GM21825 (cell line): Measurements from ENCODE around the gene PDE4D.
"Not testable (repeated sequence)": the region's sequence is repeated elsewhere in the genome, so short reads cannot be mapped to it uniquely, and the experiment has no call there.

ENCODE experiments used
- ATAC-seq: cut with Tn5 transposase; IDR thresholded peaks from one replicate; pipeline ENCODE4 v1.9.1; 2021; ENCODE audit warnings: mild to moderate bottlenecking, moderate library complexity; ENCODE audit not compliant: unreplicated experiment

PDE4D gene

DNA sequence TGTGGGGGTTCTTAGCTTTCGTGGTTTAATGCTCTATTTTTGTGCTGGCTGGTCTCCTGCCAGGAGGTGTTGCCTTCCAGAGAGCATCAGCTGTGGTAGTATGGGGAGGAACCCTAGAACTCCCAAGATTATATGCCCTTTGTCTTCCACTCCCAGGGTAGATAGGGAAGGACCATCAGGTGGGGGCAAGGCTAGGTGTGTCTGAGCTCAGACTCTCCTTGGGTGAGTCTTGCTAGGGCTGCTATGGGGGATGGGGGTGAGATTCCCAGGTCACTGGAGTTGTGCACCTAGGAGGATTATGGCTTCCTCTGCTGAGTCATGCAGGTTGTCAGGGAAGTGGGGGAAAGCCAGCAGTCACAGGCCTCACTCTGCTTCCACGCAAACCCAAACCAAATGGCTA is 584.8 kb downstream of the PDE4D start:
- not testable (repeated sequence) for ATAC-seq

DNA sequence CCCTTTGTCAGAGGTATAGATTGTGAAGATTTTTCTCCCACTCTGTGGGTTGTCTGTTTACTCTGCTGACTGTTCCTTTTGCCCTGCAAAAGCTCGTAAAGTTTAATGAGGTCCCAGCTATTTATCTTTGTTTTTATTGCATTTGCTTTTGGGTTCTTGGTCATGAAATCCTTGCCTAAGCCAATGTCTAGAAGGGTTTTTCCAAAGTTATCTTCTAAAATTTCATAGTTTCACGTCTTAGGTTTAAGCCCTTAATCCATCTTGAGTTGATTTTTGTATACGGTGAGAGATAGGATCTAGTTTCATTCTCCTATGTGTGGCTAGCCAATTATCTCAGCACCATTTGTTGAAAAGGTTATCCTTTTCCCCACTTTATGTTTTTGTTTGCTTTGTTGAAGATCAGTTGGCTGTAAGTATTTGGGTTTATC is 590.2 kb downstream of the PDE4D start:
- not testable (repeated sequence) for ATAC-seq

DNA sequence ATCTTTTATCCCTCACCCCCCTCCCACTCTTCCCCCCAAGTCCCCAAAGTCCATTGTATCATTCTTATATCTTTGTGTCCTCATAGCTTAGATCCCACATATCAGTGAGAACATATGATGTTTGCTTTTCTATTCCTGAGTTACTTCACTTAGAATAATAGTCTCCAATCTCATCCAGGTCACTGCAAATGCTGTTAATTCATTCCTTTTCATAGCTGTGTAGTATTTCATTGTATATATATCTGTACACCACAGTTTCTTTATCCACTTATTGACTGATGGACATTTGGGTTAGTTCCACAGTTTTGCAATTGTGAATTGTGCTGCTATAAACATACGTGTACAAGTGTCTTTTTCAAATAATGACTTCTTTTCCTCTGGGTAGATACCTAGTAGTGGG is 591.0 kb downstream of the PDE4D start:
- ATAC-seq, result not testable (repeated sequence)

DNA sequence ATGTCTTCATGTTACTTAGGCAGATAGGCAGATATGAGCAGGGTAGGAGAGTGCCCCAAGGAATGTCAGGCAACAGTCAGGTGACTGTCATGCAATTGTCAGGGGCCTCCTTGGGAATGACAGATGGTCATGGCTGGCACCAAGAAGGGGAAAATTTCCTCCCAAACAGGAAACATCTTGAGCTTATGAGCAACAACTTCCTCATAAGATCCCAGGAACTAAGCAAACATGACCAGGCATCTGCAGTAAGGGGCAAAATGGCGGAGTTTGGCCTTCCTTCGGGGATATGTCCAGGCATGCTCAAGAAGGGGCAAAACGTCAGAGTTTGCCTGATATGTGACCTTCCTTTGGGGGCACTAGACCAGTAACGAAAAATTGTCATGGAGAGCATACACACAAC is 591.8 kb downstream of the PDE4D start:
- ATAC-seq, result no peak

DNA sequence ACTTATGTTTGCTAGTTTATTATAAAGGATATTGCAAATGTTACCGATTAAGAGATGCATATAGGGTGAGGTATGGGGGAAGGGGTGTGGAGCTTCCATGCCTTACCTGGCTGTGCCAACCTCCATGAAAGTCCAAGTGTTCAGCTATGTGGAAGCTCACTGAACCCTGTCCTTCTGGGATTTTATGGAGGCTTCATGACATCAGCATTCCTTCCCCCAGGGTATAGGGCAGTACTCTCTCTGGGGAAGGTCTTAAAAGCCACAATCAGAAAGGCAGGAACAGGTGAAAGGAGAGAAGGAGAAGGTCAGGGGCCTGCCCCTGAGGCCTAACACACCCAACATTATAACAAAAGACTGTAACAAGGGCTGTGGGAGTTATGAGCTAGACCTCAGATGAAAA is 592.6 kb downstream of the PDE4D start:
- no peak for ATAC-seq

DNA sequence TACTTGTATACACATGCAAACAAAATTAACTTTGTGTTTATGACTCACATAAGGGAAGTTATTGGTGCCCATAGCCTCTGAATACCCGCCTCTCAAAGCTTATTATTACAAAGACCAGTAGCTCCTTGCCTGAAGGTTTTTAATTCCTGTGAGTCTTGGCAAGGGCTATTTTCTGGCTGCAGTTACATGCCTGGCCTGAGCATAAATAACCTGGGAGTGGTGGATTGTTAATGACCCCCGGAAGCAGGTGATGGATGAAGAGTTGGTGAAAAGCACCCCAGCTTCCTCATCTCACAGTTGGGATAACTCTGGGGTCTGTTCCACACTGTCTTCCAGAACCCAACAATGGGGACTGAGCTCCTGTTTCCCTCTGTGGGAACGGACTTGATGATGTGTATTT is 594.5 kb downstream of the PDE4D start:
- ATAC-seq, result no peak

DNA sequence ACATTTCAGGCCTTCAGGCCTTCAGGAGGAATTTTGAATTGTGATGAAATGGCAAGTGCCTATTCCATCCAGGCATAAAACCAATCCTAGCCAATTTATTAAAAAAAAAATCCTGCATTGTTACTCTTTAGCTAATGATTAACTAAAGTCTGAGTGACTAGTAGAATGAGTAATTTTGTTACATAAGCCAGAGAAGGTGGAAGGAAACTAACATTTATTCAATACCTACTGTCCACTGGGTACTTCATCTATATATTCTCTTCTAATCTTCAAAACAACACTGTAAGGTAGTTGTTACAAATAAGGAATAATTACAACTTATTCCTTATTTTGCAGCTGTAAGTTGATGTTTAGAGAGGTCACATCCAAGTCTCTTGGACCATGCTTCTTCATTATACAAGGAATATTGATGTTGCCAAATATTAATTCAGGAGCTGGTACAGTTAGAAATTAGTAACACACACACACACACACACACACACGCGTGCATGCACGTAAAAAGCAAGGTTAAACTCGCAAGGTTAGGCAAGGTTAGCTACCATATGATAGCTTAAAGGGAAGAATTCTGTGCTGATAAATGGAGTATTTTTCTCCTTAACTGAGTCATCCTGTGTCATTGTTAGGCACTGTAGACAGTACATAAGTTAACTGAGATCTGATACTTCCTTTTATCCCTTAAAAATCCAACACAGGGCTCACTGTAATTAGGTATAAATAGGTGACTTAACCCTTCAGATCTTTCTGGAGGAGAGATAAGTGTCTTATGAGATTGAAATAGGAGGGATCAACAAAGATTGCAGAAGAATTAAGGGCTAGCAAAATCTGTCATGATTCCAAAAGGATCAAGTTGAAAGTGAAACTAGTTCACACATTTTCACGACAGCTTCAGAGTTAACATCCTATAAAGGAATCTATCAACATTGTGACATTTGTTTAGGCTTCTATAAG is 596.9 kb downstream of the PDE4D start:
- no peak for ATAC-seq

DNA sequence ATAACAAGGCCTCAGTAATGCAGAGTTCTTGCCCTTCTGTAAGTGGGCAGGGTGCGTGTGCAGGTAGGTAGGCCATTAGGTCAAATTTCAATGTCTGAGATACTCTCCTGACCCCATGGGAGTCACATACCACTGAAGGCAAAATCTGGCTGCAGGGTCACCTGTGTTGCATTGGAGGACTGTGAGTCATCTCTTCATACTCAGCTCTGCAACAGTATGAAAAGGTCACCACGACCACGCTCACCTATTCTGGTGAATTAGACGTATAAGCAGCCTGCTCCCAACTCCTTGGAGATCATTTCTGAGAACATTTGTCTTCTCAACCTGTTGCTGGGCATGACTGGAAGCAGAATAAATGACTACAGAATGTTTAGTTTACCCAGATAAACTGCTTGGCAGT is 599.8 kb downstream of the PDE4D start:
- ATAC-seq, result no peak

DNA sequence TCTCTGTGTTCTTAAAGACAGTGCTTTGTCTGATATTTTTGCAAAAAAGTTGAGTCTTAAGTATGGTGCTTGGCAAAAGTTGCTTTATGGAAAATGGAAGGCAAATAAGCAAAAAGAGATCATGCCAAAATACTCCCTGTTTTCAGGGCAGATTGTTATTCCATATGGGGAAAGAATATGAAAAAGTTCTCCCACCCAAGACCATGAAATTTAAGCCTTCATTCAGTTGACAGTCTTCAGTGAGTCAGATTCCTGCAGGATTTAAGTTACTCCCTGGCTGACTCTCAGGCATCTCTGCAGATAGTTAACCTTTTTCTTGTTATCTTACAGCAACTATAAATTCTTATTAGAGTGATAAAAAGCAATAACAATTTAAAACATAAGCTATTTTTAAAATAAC is 601.6 kb downstream of the PDE4D start:
- ATAC-seq, result no peak

DNA sequence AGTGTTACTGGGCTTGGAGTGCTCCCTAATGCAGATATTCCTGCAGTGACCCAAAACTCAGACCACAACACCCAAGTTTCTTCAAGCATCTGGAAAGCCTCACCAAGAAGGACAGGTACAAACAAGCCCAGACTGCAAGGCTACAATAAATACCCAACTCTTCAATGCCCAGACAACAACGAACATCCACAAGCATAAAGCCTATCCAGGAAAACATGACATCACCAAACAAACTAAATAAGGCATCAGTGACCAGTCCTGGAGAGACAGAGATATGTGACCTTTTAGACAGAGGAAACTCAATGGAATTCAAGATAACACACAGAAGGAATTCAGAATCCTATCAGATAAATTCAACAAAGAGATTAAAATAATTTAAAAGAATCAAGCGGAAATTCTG is 605.6 kb downstream of the PDE4D start:
- ATAC-seq, result no peak

DNA sequence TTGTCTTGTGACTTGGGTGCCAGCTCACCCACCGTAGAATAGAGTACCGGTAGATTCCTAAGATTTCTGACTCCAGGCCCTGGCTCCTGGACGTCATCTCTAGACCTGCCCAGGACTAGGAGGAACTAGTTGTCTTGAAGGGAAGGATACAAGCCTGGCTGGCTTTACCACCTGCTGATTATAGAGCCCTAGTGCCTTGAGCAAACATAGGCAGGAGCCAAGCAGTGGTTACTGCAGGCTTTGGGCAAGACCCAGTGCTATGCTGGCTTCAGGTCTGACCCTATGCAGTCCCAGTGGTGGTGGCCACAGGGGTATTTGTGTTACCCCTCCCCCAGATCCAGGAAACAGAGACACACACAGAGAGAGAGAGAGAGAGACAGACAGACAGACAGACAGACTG is 606.2 kb downstream of the PDE4D start:
- no peak for ATAC-seq

DNA sequence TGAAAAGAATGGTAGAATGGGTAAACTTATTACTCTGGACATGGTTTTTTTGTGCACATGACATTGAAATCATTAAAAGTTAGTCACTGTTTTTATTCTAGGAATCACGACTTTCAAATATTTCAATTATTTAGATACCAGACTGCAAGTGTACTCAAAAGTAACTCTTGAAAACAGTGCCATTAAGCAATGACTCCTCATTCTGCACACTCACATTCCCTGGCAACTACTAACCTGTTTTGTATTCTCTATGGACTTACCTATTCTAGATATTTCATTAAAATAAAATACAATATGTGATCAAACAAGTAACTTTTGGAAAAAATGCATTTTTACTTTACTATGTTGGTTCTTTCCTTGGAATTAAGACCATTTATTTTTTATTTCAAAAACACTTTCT is 607.0 kb downstream of the PDE4D start:
- ATAC-seq, result no peak

DNA sequence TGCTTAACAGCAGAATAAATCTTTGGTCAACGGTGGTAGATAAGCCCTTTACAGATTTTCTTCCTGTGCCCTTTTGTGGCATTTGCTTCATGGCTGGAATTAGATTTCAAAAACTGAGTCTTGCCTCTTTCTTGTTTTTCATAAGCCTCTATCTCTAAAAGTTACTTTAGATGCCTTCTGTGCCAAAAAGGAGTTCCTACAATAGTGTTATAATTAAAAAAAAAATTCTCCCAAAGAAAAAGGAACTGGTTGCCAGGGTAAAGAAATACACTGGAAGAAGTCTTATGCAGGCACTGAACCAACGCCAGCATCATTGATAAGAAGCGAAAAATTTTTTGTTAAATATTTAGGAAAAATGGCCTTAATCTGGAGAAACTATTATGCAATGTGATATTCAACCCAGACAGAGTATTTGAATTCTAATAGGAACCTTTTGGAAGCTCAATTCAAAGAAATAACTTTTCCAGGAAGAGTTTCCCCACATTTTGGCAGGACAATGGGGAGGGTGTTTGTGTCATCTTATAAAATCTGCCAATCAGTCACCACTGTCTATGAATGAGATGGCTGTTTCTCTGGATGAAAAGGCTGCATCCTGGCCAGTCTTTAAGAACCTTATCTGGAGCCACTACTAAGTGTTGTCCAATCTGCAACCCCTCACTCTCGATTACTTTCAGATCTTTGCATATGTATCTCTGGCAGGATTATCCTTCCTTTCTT is 608.1 kb downstream of the PDE4D start:
- ATAC-seq, result no peak

DNA sequence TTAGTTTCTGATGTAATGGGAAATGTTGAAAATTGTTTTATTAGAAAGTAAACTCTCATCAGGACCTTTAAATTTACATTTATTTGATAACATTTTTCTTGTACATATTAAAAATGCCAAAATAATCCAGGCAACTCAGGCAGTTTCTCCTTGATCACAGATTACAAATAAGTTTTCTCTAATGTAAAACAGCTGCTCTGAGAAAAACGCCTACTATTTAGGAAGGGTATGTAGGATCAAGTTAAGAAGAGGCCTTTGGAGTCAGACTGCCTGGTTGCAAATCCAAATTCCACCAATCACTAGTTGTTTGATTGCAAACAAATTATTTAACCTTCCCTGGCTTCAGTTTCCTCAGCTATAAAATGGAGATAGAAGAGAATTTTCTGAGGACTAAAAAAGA is 610.8 kb downstream of the PDE4D start:
- ATAC-seq, result no peak

DNA sequence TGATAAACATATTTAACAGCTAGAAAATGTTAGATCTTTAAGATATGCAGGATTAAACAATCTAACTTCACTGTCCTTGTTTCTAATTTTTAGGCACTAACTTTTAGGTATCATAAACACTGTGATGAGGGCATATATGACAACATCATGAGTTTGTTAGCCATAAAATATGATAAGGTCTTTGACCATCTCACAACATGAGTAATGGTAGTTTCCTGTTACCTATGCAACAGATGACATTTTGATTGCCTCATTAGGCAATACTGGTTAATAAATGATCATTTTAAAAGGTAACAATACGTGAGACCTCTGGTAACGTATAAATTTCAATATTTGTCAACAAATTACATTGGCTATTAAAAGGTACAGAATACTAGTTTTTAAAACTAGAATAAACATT is 613.5 kb downstream of the PDE4D start:
- ATAC-seq, result no peak

DNA sequence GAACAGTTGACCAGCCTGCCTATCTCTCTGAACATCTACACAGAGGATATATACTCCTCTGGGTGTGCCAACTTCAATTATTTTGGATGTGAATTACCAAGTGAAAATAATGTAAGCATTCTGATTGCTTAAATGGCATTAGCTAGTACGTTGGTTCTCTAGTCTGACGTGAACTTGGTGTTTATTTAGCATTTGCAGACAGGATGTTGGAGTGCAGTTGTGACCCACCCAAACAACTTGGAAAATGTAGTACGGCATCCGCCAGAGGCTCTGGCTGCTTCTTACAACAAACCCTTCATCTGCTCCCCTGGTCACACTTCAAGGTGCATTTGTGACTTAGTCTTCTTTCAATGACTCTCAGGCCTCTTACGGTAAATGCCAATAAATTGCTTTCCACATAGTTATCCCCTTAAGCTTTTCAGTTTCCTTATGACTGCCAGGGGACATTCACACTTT is 616.6 kb downstream of the PDE4D start:
- no peak for ATAC-seq

DNA sequence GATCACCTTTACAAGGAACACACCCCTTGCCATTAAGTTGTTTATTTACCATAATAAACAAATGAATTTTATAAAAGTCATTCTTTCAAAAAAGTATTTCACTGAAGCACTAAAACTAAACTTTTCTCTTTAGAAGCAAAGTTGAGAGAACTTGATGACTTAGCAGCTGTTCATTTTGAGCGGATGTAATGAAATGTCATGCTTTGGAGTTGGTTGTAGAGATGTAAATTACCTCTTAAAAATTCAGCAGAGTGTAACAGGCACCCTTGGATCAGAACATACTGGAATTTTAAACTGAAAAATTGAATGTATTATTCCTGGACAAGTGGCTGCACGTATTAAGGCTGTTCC is 617.2 kb downstream of the PDE4D start:
- ATAC-seq, result no peak

DNA sequence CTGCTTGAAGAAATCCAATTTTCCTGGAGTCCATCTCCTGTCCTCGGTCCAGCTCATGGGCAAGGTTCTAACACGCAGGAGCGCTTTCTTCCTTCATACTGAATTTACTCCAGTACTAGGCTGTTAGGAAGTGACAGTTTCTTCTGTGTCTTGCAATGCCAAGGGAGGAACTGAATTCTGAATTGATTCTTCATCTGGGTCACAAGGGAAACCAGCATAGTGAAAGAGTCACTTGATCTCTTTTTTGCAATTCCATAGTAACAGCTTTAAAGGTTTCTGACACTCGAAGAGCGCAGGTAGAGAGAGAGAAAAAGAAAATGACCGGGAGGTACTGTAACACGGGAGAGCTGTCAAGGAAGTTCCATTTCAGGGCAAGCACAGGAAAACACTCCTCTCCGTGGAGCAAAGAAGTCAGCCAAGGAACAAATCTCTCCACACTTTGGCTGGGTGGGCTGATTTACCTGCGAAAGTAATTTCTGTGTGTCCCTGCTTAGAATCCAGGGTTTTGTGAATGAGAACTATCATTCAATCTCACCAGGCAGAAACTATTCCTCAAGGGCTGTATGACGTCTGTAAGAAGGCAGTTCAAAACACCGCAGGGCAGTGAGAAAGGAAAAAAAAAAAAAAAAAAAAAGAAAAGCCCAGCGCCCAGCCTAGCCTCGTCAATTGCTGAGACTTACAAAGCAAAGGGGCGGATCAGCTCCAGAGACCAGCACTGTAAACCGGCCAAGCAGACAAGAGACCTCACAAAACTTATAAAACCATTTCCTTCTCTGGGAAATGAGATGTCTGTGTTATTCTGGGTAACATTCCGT is 617.8 kb downstream of the PDE4D start:
- ATAC-seq, result no peak

DNA sequence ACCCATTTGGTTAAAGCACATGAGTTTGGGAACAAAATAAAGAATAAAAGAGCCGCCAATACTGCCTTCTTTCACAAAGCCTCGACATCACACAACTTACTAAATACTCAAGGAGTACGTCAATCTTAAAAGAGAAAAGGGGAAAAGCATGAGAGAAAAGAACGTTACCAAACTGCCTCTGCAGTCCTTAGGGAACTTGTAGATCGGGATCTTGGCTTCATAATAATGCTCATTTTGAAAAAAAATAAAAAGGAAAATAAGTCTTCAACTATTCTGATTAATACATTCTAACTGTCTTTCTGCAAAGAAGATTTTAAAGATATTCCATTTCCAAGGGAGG is 618.4 kb downstream of the PDE4D start:
- no peak for ATAC-seq

DNA sequence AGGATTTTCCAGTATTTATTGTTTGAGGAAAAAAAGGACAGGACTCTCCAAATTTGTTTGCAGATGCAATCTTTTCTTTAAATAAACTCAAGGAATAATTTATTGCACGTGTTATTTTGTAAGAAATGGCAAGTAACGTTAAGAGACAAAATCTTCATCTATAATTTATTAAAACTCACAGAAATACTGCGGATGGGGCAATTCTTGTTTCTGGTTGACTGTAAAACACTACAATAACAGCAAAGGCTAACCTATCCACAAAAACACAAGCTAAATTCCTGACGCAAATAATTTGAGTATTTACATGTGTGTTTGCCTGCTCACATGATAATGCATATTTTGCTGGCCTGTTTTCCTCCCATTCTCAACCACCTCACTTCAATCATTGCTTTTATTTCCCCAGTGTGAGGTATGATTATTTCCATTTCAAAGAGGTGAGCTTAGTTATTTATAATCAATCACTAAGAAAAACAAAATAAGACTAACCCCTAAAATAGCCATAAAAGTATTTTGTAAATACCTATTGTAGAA is 619.4 kb downstream of the PDE4D start:
- no peak for ATAC-seq

DNA sequence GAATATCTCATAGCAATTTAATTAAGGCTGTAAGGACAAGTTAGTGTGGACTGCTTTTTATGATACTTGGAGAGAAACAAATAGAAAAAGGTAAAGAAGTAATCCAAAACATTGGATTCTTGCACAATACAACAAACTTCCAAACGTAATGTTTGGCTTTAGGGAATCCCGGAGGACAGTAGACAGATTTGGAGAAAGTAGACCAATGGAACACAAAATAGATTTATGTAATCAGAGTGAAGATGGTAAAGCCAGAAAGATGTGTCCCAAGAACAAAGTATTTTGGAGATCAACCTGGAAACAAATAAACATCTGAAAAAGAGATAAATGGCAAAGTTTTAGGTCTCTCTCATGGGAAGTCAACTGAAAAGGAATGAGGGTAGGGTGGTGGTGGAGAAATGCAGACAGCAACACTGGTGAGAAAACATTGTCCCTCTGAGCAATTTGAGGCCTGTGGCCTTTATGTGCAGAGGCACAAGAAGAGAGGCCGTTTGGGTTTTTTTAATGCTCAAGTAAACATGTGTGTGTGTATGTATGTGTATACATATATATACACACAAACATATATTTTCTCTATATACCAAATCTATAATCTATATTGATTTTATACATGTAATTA is 620.6 kb downstream of the PDE4D start:
- no peak for ATAC-seq
